Glomerular visceral epithelial cell (primary cell): ENCODE measurements around the gene PEX26.
"Not testable (repeated sequence)": the region's sequence is repeated elsewhere in the genome, so short reads cannot be mapped to it uniquely, and the experiment has no call there.

Source experiments
- DNase-seq: peaks from one replicate; pipeline ENCODE4 v3.0.0-alpha.2; 2016; ENCODE audit errors: extremely low spot score

The PEX26 gene

GRCh38 chr22:18056807-18057474, 20.8 kb upstream of the PEX26 start:
- no peak for DNase-seq

DNA sequence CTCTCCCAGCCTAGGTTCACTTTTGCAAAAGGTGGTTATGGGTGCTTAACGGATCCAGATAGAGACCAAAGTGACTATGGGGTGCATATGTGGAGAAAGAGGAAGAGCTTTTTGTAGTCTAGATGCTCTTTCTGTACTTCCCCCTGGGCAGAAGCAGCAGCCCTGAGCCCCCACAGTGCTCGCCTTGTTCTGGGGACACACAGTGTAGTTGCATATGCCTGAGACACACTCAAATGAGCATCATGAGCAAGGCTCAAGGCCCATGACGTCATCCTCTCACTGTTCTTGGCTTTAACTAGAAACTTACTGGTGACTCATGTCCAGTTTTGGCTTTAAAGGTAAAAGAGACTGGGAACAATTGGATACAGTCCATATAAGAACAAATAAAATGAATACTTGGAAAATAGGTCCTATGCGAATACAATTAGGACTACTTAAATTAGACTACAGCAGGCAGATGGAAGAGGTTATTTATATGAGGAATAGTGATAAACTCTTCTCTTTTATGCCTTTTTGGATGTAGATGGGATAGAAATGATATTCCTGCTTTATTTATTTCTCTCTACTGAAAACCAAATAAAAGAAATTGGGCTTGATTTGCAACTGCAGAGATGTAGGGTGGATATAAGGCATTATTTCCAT, 20.1 kb upstream of the PEX26 start:
- peak; percentile 86 for DNase-seq

DNA sequence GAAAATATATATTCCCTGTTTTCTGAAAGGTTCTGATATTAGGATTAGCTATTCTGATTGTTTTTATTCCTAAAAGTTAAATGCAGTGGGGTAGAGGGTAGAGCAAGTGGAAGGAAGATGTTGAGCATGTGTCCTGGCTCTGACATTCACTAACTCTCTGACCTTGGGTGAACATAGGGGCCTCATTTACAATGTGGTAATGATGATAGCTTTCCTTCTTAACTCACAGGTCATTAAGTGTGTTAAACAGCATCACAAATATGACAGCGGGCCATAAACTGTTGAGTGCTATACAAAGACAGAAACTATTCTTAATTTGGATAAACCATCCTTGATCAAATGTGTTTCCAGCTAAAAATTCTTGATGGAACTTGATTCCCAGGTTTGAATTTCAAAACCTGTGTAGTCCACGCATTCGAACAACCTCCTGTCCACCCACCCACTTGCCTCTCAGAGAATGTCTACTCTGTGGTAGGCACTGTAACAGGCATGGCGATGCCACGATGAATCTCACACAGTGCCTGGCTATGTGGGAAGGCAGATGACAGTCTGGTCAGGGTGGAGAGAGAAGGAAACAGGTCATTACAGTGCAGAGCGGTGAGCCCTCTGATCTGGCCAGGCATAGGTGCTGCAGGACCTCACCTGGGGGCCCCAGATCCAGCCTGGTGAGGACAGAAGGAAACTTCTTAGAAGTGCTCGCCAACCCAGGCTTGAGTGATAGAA, 19.3 kb upstream of the PEX26 start:
- DNase-seq: no peak

- DNase-seq: no peak
Measured at GRCh38 chr22:18059094-18059417, 18.7 kb upstream of the PEX26 start.

GRCh38 chr22:18059473-18059872, 18.3 kb upstream of the PEX26 start:
- no peak for DNase-seq

DNA sequence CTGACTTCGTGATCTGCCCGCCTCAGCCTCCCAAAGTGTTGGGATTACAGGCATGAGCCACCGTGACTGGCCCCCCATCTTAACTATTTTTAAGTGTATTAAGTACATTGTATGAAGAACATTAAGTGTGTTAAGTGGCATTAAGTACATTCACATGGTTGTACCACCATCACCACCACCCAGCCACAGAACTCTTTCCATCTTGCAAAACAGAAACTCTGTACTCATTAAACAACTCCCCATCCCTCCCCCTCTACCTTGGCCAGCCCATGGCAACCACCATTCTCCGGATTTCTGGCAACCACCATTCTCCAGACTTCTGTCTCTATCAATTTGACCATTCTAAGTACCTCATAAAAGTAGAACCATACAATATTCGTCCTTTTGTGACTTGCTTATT, 17.8 kb upstream of the PEX26 start:
- no peak for DNase-seq

DNA sequence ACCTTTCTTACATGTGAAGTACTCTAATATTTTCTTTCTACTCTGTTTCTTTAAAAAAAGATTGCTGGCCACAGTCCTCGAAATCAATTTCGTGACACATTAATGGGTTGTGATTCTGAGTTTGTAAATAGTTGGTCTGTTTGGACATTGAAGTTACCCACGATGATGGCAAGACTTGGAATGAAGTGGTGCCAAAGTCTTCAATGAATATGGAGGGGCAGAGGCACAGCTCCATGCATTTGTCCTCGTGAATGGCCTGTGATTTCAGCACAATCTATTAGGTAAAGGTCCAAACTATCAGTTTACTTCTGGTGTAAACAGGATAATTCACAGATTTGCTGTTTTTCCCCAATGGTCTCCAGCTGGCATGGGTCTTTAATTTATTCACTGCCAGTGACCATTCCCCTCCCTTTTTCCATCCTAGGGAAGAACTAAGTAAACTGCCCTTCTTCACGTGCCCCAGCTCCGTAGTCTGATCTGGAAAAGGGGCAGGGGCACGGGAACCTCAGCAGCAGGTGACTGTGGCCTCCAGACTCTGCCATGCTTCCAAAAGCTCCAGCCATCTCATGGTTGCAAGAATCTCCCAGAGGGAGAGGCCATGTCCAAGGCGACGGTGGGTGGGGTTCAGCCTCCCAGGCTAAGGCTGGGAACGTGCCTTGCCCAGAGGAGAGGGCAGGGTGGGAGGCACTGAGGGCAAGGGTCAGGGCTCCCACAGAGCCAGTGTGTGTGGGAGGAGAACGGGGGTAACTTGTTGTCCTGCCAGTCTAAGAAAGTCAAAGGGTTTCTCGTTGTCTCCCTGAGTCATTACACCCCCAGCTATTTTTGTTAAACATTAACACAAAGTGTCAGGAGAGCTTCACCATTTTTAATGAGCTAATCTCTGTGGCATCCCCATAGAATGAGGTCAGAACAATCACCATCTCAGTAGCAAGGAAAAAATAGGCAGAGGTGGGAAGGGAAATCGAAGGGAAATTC, 16.9 kb upstream of the PEX26 start:
- peak; percentile 92 for DNase-seq

DNA sequence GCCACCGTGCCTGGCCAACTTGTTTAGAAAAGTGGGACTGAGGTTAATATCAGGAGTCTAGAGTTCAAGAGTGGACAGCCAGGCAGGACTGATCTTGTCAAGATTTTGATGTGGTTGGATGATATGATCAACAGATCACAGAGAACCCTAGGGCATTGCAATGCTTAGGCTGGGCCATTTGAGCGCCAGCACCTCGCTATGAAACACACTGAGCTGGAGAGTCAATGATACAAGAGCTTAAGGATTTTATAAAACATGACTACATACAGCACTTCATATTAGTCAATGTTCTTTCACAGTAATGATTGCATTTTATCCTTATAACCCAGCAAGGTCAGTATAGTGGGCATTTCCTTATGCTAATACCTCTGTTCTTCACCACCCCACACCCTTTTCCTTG, 15.4 kb upstream of the PEX26 start:
- no peak for DNase-seq

DNA sequence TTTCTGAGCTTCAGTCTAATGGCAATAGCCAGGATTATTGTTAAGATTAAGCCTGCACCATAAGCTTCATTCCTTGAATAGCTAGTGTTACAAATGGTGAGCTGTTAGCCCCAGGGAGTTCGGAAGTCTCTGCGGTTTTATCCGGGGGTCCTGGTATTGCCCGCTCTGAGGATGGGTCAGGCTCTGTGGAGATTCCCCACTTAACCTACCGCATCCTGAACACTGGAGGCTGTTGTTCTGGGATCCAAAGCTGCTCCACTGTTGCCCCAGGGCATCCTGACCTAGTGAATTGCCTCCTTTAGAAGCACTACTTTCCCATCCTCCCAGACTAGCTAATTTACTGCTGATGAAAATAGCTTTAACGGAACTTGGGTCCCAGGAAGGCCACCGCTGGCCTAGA, 14.5 kb upstream of the PEX26 start:
- DNase-seq: no peak

GRCh38 chr22:18063715-18064114, 14.1 kb upstream of the PEX26 start:
- DNase-seq: not testable (repeated sequence)

DNA sequence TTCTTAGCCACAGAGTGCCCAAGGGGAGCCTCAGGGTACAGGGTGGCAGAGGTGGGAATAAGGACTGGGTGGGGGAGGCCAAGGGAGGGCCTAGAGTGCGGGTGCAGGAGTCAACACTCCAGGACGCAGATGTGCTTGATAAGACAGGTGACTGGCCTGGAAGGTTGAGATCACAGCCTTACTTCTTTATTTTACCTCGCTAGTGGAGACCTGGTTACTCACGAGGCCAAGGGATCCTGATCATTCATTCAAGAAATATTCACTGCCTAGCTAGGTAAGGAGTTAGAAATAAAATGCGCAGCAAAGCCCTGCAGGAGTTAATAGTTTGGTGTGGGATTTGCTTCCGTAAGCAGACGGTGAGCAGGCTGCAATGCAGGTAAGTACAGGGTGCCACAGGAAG, 13.2 kb upstream of the PEX26 start:
- no peak for DNase-seq

DNA sequence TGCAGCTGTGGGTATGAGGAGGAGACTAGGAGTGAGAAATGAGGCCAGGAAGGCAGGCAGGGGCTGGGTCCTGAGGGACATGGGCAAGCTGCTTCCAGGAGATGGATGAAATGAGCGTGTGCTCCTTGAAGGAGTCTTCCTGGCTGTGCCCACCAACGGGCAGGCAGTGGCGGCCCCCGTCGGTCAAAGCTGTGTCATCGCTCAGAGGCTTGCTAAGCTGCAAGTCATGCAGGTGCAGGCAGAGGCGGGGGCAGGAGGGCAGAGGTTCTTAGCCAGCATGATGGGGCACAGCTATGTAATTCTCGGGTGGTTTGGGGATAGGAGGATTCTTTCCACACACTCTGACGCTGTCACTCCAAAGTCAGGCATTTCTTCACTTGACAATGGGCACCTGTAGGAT, 12.5 kb upstream of the PEX26 start:
- DNase-seq: peak; percentile 63

GRCh38 chr22:18066181-18066859, 11.5 kb upstream of the PEX26 start:
- no peak for DNase-seq

DNA sequence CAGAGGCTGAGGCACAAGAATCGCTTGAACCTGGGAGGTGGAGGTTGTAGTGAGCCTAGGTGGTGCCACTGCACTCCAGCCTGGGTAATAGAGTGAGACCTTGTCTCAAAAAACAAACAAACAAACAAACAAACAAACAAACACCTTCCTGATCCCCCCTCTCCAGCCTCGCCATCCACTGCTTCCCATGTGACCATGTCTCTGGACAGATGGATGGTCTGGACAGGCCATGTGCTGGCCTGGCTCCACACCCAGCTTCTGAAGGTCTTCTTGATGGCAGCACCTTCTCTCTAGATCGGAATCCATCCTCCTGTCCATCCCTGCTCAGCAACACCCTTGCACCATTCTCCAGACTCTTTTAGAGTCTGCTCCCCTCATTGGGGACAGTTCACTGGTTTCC, 10.7 kb upstream of the PEX26 start:
- DNase-seq: no peak

DNA sequence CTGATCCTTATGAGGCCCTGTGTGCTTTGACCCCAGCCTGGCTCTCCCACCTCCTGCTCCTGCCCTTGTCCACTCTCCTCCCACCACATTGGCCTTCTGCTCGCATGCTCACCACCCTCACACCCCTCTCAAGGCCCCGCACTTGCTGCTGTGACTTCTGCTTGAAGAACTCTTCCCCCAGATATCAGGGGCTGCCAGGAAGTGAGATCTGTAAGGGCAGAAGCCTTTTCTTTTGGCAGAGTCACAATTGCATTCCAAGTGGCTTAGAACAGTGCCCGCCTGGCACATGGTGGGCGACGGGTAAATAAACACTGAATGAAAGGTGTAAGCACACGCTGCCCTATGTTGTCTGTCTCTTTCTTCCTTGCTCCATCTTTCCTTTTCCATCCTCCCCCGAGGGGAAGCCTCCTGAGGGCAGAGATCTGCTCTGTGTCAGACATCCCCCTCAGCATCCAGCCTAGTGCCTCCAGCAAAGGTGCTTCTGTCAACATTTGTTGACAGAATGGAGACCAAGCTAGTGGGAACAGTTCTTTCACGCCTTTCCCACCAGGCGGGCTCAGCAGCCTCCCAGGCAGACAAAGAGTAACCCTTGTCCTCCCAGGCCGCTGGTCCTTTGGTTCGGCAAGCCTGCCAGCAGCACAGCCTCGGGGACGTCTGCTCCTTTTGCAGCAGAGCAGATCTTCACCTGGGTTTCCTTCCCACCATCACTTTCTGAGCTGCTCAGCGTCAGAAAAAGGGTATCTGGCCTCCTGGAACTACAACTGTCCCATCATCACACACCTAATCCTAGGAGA, 10.0 kb upstream of the PEX26 start:
- no peak for DNase-seq

DNA sequence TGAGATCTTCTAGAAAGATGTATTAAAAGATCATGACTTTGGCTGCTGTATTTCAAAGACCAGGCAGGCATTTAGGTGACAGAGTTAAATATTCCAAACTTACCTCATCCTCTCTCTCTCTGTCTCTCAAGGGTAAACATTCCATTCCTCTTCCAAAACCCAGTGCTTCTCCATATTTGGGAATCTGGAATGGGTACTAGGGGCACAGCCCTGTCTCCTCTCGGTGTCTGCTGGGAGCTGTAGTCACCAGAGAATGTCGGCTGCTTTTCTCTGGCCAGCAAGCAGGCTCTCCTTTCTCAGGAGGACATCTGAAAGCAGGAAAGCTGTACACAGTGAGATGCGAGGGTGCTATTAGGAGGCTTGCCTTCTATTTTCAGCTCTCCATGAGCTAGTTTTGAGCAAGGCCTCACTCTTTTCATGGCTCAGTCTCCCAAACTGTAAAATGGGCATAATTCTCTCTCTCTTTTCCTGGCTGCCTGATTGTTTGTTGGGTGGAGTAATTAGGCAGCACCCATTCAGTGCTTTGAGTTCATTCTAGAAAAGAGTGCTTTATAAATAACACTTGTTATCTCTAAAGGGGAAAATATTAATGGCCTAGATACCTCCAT, 9.3 kb upstream of the PEX26 start:
- DNase-seq: no peak

- no peak for DNase-seq
Measured at GRCh38 chr22:18069041-18069440, 8.7 kb upstream of the PEX26 start.

- DNase-seq: no peak
Measured at GRCh38 chr22:18070041-18070440, 7.7 kb upstream of the PEX26 start.

DNA sequence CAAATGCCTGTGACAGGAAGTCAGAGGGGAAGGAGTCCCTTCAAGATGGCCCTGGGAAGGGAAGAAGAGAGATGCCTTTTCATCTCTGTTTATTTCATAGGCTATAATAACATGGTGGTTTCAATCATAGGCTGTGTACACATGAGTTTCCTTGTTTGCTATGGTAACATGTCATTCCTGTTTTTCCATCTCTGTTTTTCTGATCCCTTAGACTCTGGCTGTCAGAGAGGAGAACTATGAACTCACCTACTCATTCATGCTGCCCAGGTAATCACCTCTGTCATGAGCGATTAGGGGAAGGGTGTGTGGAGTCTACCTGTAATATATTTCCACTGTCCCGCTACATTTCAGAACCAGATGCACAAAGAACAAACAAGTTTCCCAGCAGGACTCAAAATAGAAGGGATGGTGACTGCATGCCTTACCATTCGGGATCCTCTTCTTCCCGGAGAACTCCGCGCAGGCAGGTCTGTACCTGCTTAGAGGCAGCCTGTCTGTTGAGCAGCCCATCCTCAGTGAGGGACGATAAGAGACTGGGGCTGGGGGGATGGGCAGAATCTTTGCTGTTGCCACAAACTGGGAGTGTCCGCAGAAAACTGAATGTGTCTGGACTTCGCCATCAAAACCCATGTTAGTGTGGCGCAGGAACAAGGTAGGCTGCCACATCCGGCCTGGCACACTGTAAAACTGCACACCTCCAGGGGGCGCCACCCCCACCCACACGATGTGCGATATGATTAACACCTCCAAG, 7.1 kb upstream of the PEX26 start:
- DNase-seq: no peak
